ENCODE results near the gene PLAAT4.

Gene PLAAT4

GRCh38 chr11:63492441-63492840 lies 44.2 kb upstream of the PLAAT4 start:
- TF ChIP-seq CTCF (IDR thresholded peaks at IDR 0.05): no peak
- Histone ChIP-seq H3K4me3 (no peak overlapping the region), H3K27ac (no peak overlapping the region)
- DNase-seq (ENCODE audit: low spot score): no peak

GRCh38 chr11:63493127-63493526 lies 43.5 kb upstream of the PLAAT4 start:
- H3K27ac ChIP-seq: no peak overlapping the region
- no peak for TF ChIP-seq CTCF (IDR thresholded peaks at IDR 0.05)
- DNase-seq (ENCODE audit: low spot score): no peak
- no peak overlapping the region for H3K4me3 ChIP-seq

GRCh38 chr11:63494975-63495374 lies 41.6 kb upstream of the PLAAT4 start:
- DNase-seq (ENCODE audit: low spot score): no peak
- Histone ChIP-seq H3K4me3 (no peak overlapping the region), H3K27ac (no peak overlapping the region)
- no peak for TF ChIP-seq CTCF (IDR thresholded peaks at IDR 0.05)

- H3K4me3 ChIP-seq: no peak overlapping the region
- TF ChIP-seq CTCF (IDR thresholded peaks at IDR 0.05): no peak
- no peak overlapping the region for H3K27ac ChIP-seq
- no peak for DNase-seq (ENCODE audit: low spot score)
These were observed 36.7 kb upstream of the PLAAT4 start for GRCh38 chr11:63499874-63500273.

- no peak overlapping the region for H3K4me3 ChIP-seq
- no peak overlapping the region for H3K27ac ChIP-seq
- DNase-seq (ENCODE audit: low spot score): no peak
- TF ChIP-seq CTCF (IDR thresholded peaks at IDR 0.05): no peak
These were observed 35.4 kb upstream of the PLAAT4 start for GRCh38 chr11:63501236-63501635.

GRCh38 chr11:63502252-63502820 lies 34.3 kb upstream of the PLAAT4 start:
- no peak for DNase-seq (ENCODE audit: low spot score)
- Histone ChIP-seq H3K4me3 (no peak overlapping the region), H3K27ac (no peak overlapping the region)
- TF ChIP-seq CTCF (IDR thresholded peaks at IDR 0.05): no peak

- no peak for DNase-seq (ENCODE audit: low spot score)
- Histone ChIP-seq H3K27ac (no peak overlapping the region), H3K4me3 (no peak overlapping the region)
- TF ChIP-seq CTCF (IDR thresholded peaks at IDR 0.05): no peak
These were observed 33.1 kb upstream of the PLAAT4 start for GRCh38 chr11:63503492-63503891.

Data from coronary artery (tissue), 2 donors.